Neuronal stem cell (in vitro differentiated cells): ENCODE data around the gene TMED3.

Source experiments
- DNase-seq: peaks from one replicate; pipeline ENCODE4 v3.0.0-alpha.2; 2013; ENCODE audit warnings: low spot score
- H2AFZ ChIP-seq: one replicate; pipeline ENCODE4 v1.6.1; 2013; ENCODE audit warnings: mild to moderate bottlenecking, low read length, inconsistent platforms
- H2AK5ac ChIP-seq: 2 replicates; pipeline ENCODE4 v1.6.1; 2013; ENCODE audit warnings: low read depth, mild to moderate bottlenecking, inconsistent platforms, low read length, moderate library complexity, mixed read lengths
- H2BK120ac ChIP-seq: 2 replicates; pipeline ENCODE4 v1.6.1; 2013; ENCODE audit warnings: low read depth, mild to moderate bottlenecking, inconsistent platforms, low read length, moderate library complexity, mixed read lengths
- H2BK12ac ChIP-seq: one replicate; pipeline ENCODE4 v1.6.1; 2013; ENCODE audit warnings: low read length, inconsistent platforms
- H2BK15ac ChIP-seq: 2 replicates; pipeline ENCODE4 v1.6.1; 2013; ENCODE audit warnings: mild to moderate bottlenecking, low read length, inconsistent platforms, mixed read lengths
- H2BK5ac ChIP-seq: one replicate; pipeline ENCODE4 v1.6.1; 2013; ENCODE audit warnings: inconsistent platforms, mild to moderate bottlenecking, low read length, moderate library complexity
- H3K14ac ChIP-seq: one replicate; pipeline ENCODE4 v1.6.1; 2013; ENCODE audit warnings: low read length, inconsistent platforms
- H3K18ac ChIP-seq: 2 replicates; pipeline ENCODE4 v1.6.1; 2013; ENCODE audit warnings: low read length, inconsistent platforms
- H3K23ac ChIP-seq: 2 replicates; pipeline ENCODE4 v1.6.1; 2013; ENCODE audit warnings: low read depth, mild to moderate bottlenecking, mixed read lengths, low read length, inconsistent platforms; ENCODE audit not compliant: poor library complexity
- H3K27ac ChIP-seq: replicated peaks from 3 replicates; pipeline ENCODE4 v1.5.1; 2013; ENCODE audit warnings: low read length, inconsistent platforms
- H3K27me3 ChIP-seq, 3 experiments: 2 replicates each; pipeline ENCODE4 v1.6.1; 2013; ENCODE audit warnings: low read length in 3 of 3, mild to moderate bottlenecking in 2 of 3, inconsistent platforms in 1 of 3, low read depth in 1 of 3, mixed read lengths in 1 of 3, moderate library complexity in 1 of 3; ENCODE audit not compliant: control insufficient read depth in 3 of 3, insufficient read depth in 3 of 3
- H3K36me3 ChIP-seq, 2 donors: replicated peaks in 1 of 2; 2 replicates each; pipeline ENCODE4 v1.6.1; 2013; ENCODE audit warnings: low read length in 2 of 2; ENCODE audit not compliant: control insufficient read depth in 2 of 2, insufficient read depth in 2 of 2
- H3K4ac ChIP-seq: 2 replicates; pipeline ENCODE4 v1.6.1; 2013; ENCODE audit warnings: inconsistent platforms, mild to moderate bottlenecking, low read length, moderate library complexity
- H3K4me1 ChIP-seq, 2 donors: 1 replicate in 1 of 2; 2 replicates in 1 of 2; pipeline ENCODE4 v1.6.1; 2013; ENCODE audit warnings: low read length in 2 of 2, low read depth in 1 of 2; ENCODE audit not compliant: control insufficient read depth in 2 of 2, insufficient read depth in 1 of 2
- H3K4me2 ChIP-seq: one replicate; pipeline ENCODE4 v1.6.1; 2013; ENCODE audit warnings: mild to moderate bottlenecking, low read length, inconsistent platforms; ENCODE audit not compliant: insufficient read depth, poor library complexity, severe bottlenecking
- H3K4me3 ChIP-seq, 2 donors: 2 replicates each; pipeline ENCODE4 v1.5.1; 2013; ENCODE audit warnings: low read length in 2 of 2, mild to moderate bottlenecking in 2 of 2, inconsistent platforms in 1 of 2, moderate library complexity in 1 of 2
- H3K79me1 ChIP-seq: one replicate; pipeline ENCODE4 v1.6.1; 2013; ENCODE audit warnings: low read depth, mild to moderate bottlenecking, inconsistent platforms, low read length, moderate library complexity
- H3K9ac ChIP-seq: one replicate; pipeline ENCODE4 v1.6.1; 2013; ENCODE audit warnings: mild to moderate bottlenecking, low read depth, low read length, inconsistent platforms; ENCODE audit not compliant: poor library complexity
- H3K9me3 ChIP-seq, 2 donors: replicated peaks in 1 of 2; 2 replicates each; pipeline versions ENCODE3 to v1.6.1; 2013; ENCODE audit warnings: low read length in 2 of 2, mild to moderate bottlenecking in 2 of 2, inconsistent platforms in 1 of 2, low read depth in 1 of 2, mixed read lengths in 1 of 2, moderate library complexity in 1 of 2; ENCODE audit not compliant: control insufficient read depth in 2 of 2, insufficient read depth in 1 of 2
- H4K8ac ChIP-seq: one replicate; pipeline ENCODE4 v1.6.1; 2013; ENCODE audit warnings: low read depth, mild to moderate bottlenecking, inconsistent platforms, low read length, moderate library complexity
- H4K91ac ChIP-seq: one replicate; pipeline ENCODE4 v1.6.1; 2013; ENCODE audit warnings: low read length, low read depth, mild to moderate bottlenecking, inconsistent platforms; ENCODE audit not compliant: poor library complexity
- WGBS, 2 donors: extraction: QIAGEN DNeasy Blood & Tissue Kit; methylation state at CpG; one replicate each; pipeline ENCODE4 v1.1.7; 2013; ENCODE audit warnings: missing lambda C conversion rate in 2 of 2, mixed read lengths in 1 of 2; ENCODE audit not compliant: insufficient read length in 2 of 2, insufficient replicate concordance in 1 of 2; ENCODE audit errors: extremely low coverage in 2 of 2; 5-methylcytosine and 5-hydroxymethylcytosine counted together

TMED3 gene

DNA sequence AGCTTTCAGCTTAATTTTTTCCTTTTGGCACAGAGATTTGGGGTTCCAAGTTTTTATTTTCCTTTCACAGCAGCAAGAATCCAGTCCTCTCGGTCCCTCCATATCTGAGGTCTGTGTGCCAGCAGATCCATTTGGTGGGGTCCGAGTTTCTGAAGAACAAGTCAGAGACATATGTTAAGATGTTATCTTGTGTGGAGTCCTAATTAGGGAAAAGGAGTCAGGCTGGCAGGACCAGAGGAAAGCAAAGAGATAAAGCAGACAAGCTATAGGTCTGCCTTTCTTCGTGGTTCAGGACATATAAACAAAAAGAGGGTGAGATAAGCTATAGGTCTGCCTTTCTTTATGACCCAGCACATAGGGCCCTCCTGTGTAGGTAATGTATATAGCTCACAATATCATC, 54.9 kb downstream of the TMED3 start:
- no peaks in the 10 kb centered on the region for H3K27me3 ChIP-seq
- H3K79me1 ChIP-seq: no peaks in the 10 kb centered on the region
- H3K4ac ChIP-seq: no peak overlapping the region
- no peak overlapping the region for H3K14ac ChIP-seq
- H3K9me3 ChIP-seq: peaks cover 0 to 9% of the 10 kb centered on the region in 2 donors
- no peak overlapping the region for H4K8ac ChIP-seq
- no peak overlapping the region for H2BK15ac ChIP-seq
- no peak overlapping the region for H2BK12ac ChIP-seq
- H3K9ac ChIP-seq: no peak overlapping the region
- WGBS, 2 donors: no CpG with 5 or more reads among the region's 3 CpGs
- H2BK120ac ChIP-seq: no peak overlapping the region
- no peak overlapping the region for H3K4me3 ChIP-seq
- H3K4me1 ChIP-seq: peaks cover 0 to 5% of the 10 kb centered on the region in 2 donors
- H3K23ac ChIP-seq: no peak overlapping the region
- no peak overlapping the region for H2AK5ac ChIP-seq
- H2AFZ ChIP-seq: no peak overlapping the region
- H3K18ac ChIP-seq: no peak overlapping the region
- H2BK5ac ChIP-seq: no peak overlapping the region
- no peak overlapping the region for H3K27ac ChIP-seq
- H3K4me2 ChIP-seq: no peak overlapping the region
- no peaks in the 10 kb centered on the region for H3K36me3 ChIP-seq
- DNase-seq: no peak
- no peak overlapping the region for H4K91ac ChIP-seq

DNA sequence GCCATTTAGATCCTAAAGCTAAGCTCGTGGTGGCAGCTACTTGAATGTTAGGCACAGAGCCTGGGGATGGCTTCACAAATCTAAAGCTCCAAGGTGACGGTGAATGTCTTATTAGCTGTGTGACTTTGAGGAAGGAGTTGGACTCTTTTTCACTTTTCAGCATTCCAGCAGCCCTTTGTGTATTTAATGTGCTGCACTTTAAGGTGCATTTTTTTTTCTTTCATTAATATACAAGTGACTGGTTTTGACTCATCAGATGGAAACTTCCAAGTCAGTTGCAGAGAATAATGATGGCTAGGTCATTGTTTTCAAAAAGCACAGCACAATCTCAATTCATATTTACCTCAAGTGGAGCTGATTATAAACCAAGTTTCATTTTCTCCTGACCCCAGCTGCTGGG, 55.8 kb downstream of the TMED3 start:
- WGBS, 2 donors: no CpG with 5 or more reads among the region's 2 CpGs
- H3K4me3 ChIP-seq: no peak overlapping the region
- H2AK5ac ChIP-seq: no peak overlapping the region
- H4K8ac ChIP-seq: no peak overlapping the region
- DNase-seq: no peak
- no peaks in the 10 kb centered on the region for H3K27me3 ChIP-seq
- H2AFZ ChIP-seq: no peak overlapping the region
- H3K9ac ChIP-seq: no peak overlapping the region
- no peak overlapping the region for H2BK120ac ChIP-seq
- no peaks in the 10 kb centered on the region for H3K79me1 ChIP-seq
- H3K9me3 ChIP-seq: peaks cover 0 to 9% of the 10 kb centered on the region in 2 donors
- no peaks in the 10 kb centered on the region for H3K36me3 ChIP-seq
- H3K14ac ChIP-seq: no peak overlapping the region
- H3K4me1 ChIP-seq: peaks cover 0 to 5% of the 10 kb centered on the region in 2 donors
- no peak overlapping the region for H2BK12ac ChIP-seq
- H3K23ac ChIP-seq: no peak overlapping the region
- H2BK15ac ChIP-seq: no peak overlapping the region
- no peak overlapping the region for H3K27ac ChIP-seq
- no peak overlapping the region for H3K4ac ChIP-seq
- H3K4me2 ChIP-seq: no peak overlapping the region
- H2BK5ac ChIP-seq: no peak overlapping the region
- no peak overlapping the region for H3K18ac ChIP-seq
- H4K91ac ChIP-seq: no peak overlapping the region

DNA sequence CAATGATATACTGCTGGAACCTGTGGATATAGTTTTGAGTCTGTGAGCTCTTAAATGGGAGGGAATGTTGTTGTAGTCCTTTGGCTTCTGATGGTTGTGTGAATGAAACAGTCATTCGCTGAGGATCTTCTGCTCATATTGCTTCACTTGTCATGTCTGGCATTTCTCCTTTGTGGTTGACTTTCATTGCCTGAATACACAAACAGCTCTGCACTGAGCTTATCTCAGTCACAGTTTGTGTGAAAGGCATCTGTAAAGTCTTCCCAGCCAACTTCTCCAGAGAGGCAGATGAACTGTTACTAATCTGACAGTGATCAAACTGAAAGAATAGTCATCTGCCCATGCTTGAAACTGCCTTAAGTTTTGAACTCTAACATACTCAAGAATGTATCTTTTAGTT, 59.8 kb downstream of the TMED3 start:
- Histone ChIP-seq H3K4me2 (no peak overlapping the region), H3K9me3 (no peaks in the 10 kb centered on the region)

DNA sequence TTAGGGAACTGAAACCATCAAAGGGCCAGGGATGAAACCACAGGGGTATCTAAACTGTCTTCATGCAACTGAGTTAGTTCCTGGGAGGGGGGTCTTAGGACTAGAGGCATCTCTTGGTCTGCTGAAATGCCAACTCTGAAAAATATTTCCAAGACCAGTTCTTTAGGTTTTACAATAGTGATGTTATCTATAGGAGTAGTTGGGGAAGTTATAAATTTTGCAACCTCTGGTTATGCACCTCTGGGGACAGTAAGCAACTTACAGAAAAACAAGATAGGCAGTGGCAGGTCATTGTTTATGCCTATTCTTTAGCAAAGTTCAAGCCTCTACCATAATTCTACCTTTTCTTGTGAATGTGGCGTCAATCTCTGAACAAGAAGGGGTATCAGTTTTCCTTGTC, 60.7 kb downstream of the TMED3 start:
- no peaks in the 10 kb centered on the region for H3K27me3 ChIP-seq
- no CpG with 5 or more reads among the region's 1 CpG for WGBS, 2 donors
- no peak overlapping the region for H2BK12ac ChIP-seq
- H2BK15ac ChIP-seq: no peak overlapping the region
- H3K9me3 ChIP-seq: no peaks in the 10 kb centered on the region
- no peak overlapping the region for H2AK5ac ChIP-seq
- H3K79me1 ChIP-seq: no peaks in the 10 kb centered on the region
- no peak overlapping the region for H2BK5ac ChIP-seq
- H3K27ac ChIP-seq: no peak overlapping the region
- no peak overlapping the region for H3K4ac ChIP-seq
- H3K18ac ChIP-seq: no peak overlapping the region
- H3K23ac ChIP-seq: no peak overlapping the region
- H4K8ac ChIP-seq: no peak overlapping the region
- H3K4me1 ChIP-seq: no peaks in the 10 kb centered on the region
- DNase-seq: no peak
- no peak overlapping the region for H3K4me3 ChIP-seq
- no peaks in the 10 kb centered on the region for H3K36me3 ChIP-seq
- H3K9ac ChIP-seq: no peak overlapping the region
- H3K14ac ChIP-seq: no peak overlapping the region
- H4K91ac ChIP-seq: no peak overlapping the region
- no peak overlapping the region for H2BK120ac ChIP-seq
- no peak overlapping the region for H3K4me2 ChIP-seq
- no peak overlapping the region for H2AFZ ChIP-seq

More for the DNA sequence above, 59.8 kb downstream of the TMED3 start:
- Histone ChIP-seq H3K18ac (no peak overlapping the region), H2AK5ac (no peak overlapping the region), H3K79me1 (no peaks in the 10 kb centered on the region), H3K4me1 (no peaks in the 10 kb centered on the region), H2AFZ (no peak overlapping the region), H3K14ac (no peak overlapping the region), H2BK5ac (no peak overlapping the region), H2BK120ac (no peak overlapping the region), H4K91ac (no peak overlapping the region), H2BK15ac (no peak overlapping the region), H2BK12ac (no peak overlapping the region), H3K4me3 (no peak overlapping the region), H3K4ac (no peak overlapping the region), H3K27me3 (no peaks in the 10 kb centered on the region), H3K27ac (no peak overlapping the region), H4K8ac (no peak overlapping the region), H3K36me3 (no peaks in the 10 kb centered on the region), H3K9ac (no peak overlapping the region), H3K23ac (no peak overlapping the region)
- DNase-seq: no peak
- WGBS, 2 donors: no CpG with 5 or more reads among the region's 1 CpG
